ENCODE measurements around the gene RCSD1.

The RCSD1 gene

GRCh38 chr1:167747988-167748387, 118.0 kb downstream of the RCSD1 start:
- no peak for DNase-seq

GRCh38 chr1:167748906-167749305, 118.9 kb downstream of the RCSD1 start:
- DNase-seq = no peak

- DNase-seq = no peak
Measured at GRCh38 chr1:167749741-167750140, 119.7 kb downstream of the RCSD1 start.

- no peak for DNase-seq
Measured at GRCh38 chr1:167750641-167751040, 120.6 kb downstream of the RCSD1 start.

- no peak for DNase-seq
Measured at GRCh38 chr1:167751676-167752075, 121.6 kb downstream of the RCSD1 start.

GRCh38 chr1:167752219-167752985, 122.4 kb downstream of the RCSD1 start:
- DNase-seq = no peak

GRCh38 chr1:167755654-167756053, 125.6 kb downstream of the RCSD1 start:
- DNase-seq = no peak

Data from suppressor macrophage (primary cell).